HepG2 (cell line): ENCODE results near the gene YBX2. TPM values are rescaled to one million over a fixed set of nuclear protein-coding genes. Genes with fewer than 3 reads are reported as not detected.
A peak's percentile ranks its signal among the peaks of the same experiment; 100 is the strongest.

Experiments used
- DMTF1 ChIP-seq: sonication (generic); formaldehyde crosslinking; IDR thresholded peaks from 2 replicates; pipeline ENCODE4 v1.4.0; 2020; ENCODE audit warnings: mild to moderate bottlenecking, missing genetic modification reagents
- GRHL1 ChIP-seq: sonication (generic); formaldehyde crosslinking; conservative IDR thresholded peaks from 2 replicates; pipeline ENCODE4 v1.8.0; 2022; ENCODE audit warnings: missing genetic modification reagents
- HBP1 ChIP-seq: IDR thresholded peaks from 2 replicates; pipeline ENCODE4 v1.6.1; 2016; ENCODE audit warnings: low read depth, control low read depth
- HIVEP1 ChIP-seq: sonication (generic); formaldehyde crosslinking; IDR thresholded peaks from 2 replicates; pipeline ENCODE4 v1.4.0; 2020; ENCODE audit warnings: mild to moderate bottlenecking, missing genetic modification reagents
- ISL2 ChIP-seq: sonication (generic); formaldehyde crosslinking; IDR thresholded peaks from 2 replicates; pipeline ENCODE4 v1.5.0; 2020; ENCODE audit warnings: missing genetic modification reagents
- MAX ChIP-seq: IDR thresholded peaks from 2 replicates; pipeline ENCODE4 v1.6.1; 2012; ENCODE audit warnings: inconsistent platforms
- MED1 ChIP-seq: sonication (generic); formaldehyde crosslinking; IDR thresholded peaks from 2 replicates; pipeline ENCODE4 v1.4.0; 2020; ENCODE audit warnings: missing genetic modification reagents
- MZF1 ChIP-seq: sonication (generic); formaldehyde crosslinking; IDR thresholded peaks from 2 replicates; pipeline ENCODE4 v1.8.1; 2023; ENCODE audit warnings: mild to moderate bottlenecking, missing genetic modification reagents, borderline replicate concordance
- PATZ1 ChIP-seq: sonication (generic); formaldehyde crosslinking; IDR thresholded peaks from 2 replicates; pipeline ENCODE4 v1.4.0; 2020; ENCODE audit warnings: missing genetic modification reagents
- REXO4 ChIP-seq: sonication (generic); formaldehyde crosslinking; IDR thresholded peaks from 2 replicates; pipeline ENCODE4 v1.8.0; 2022; ENCODE audit warnings: missing genetic modification reagents, mild to moderate bottlenecking, borderline replicate concordance
- TOE1 ChIP-seq: sonication (generic); formaldehyde crosslinking; IDR thresholded peaks from 2 replicates; pipeline ENCODE4 v1.4.0; 2020; ENCODE audit warnings: mild to moderate bottlenecking, missing genetic modification reagents
- XRCC5 ChIP-seq: fragments of 200-400 bp; formaldehyde crosslinking; optimal IDR thresholded peaks from 2 replicates; pipeline ENCODE3; 2017; ENCODE audit warnings: mild to moderate bottlenecking, low read length
- ZMAT3 ChIP-seq: sonication (generic); formaldehyde crosslinking; conservative IDR thresholded peaks from 2 replicates; pipeline ENCODE4 v1.7.0; 2021; ENCODE audit warnings: missing genetic modification reagents
- ZNF460 ChIP-seq: sonication (generic); formaldehyde crosslinking; IDR thresholded peaks from 2 replicates; pipeline ENCODE4 v1.5.1; 2020; ENCODE audit warnings: missing genetic modification reagents, mild to moderate bottlenecking, borderline replicate concordance
- ZNF557 ChIP-seq: sonication (generic); formaldehyde crosslinking; IDR thresholded peaks from 2 replicates; pipeline ENCODE4 v1.4.0; 2020; ENCODE audit warnings: missing genetic modification reagents
- ZNF567 ChIP-seq: sonication (generic); formaldehyde crosslinking; IDR thresholded peaks from 2 replicates; pipeline ENCODE4 v1.8.1; 2023; ENCODE audit warnings: mild to moderate bottlenecking, missing genetic modification reagents, borderline replicate concordance
- ZNF788 ChIP-seq: sonication (generic); formaldehyde crosslinking; IDR thresholded peaks from 2 replicates; pipeline ENCODE4 v1.5.0; 2020; ENCODE audit warnings: mild to moderate bottlenecking, missing genetic modification reagents, borderline replicate concordance
- ZNF792 ChIP-seq: IDR thresholded peaks from 2 replicates; pipeline ENCODE4 v1.6.1; 2016
- ZNF800 ChIP-seq: sonication (generic); formaldehyde crosslinking; IDR thresholded peaks from 2 replicates; pipeline ENCODE4 v1.4.0; 2020; ENCODE audit warnings: missing genetic modification reagents
- polyA plus RNA-seq, 8 experiments: library from polyadenylated mRNA; depleted of rRNA in 3 of 8; stranded (reverse) in 7 of 8; unstranded in 1 of 8; fragments of >200 nt; fragmentation: Illumina TruSeq in 4 of 8; extraction: Trizol in 4 of 8; gene quantifications; 2 replicates each; pipeline versions ENCODE4 v1.2.1 to v1.2.3, GENCODE V29; 2011 to 2016; ENCODE audit warnings: low read depth in 4 of 8, missing spikeins in 1 of 8, mixed read lengths in 1 of 8; ENCODE audit not compliant: insufficient read depth in 1 of 8
- total RNA-seq, 5 experiments: library from RNA; depleted of rRNA; stranded (reverse); fragments of >200 nt; fragmentation: Illumina TruSeq; extraction: Trizol; gene quantifications; 2 replicates each; pipeline ENCODE4 v1.2.3, GENCODE V29; 2016; ENCODE audit warnings: low read depth in 1 of 5

YBX2 gene
- total and polyA plus RNA-seq, 2 of the 13 experiments (the other 11 are each of a cell fraction or from before 2014, with no cell fraction given): 0.12 to 0.22 TPM

- TF ChIP-seq MAX: peak; percentile 13; the same call in 1 of the 2 replicates
- TF ChIP-seq HBP1 (CRISPR knock-in tag): no peak
- TF ChIP-seq TOE1 (CRISPR knock-in tag): no peak
- no peak for TF ChIP-seq ISL2 (CRISPR knock-in tag)
- TF ChIP-seq XRCC5: peak; percentile 40
- no peak for TF ChIP-seq ZNF567 (CRISPR knock-in tag)
- TF ChIP-seq MZF1 (CRISPR knock-in tag): no peak
- peak; percentile 89 for TF ChIP-seq PATZ1 (CRISPR knock-in tag)
- TF ChIP-seq MED1 (CRISPR knock-in tag): peak; percentile 23; the same call in 1 of the 2 replicates
- TF ChIP-seq DMTF1: no peak
- peak; percentile 19; the same call in 1 of the 2 replicates for TF ChIP-seq ZNF788 (CRISPR knock-in tag)
- peak; percentile 7; the same call in 1 of the 2 replicates for TF ChIP-seq HIVEP1 (CRISPR knock-in tag)
- no peak for TF ChIP-seq ZNF460 (CRISPR knock-in tag)
- TF ChIP-seq ZNF792 (CRISPR knock-in tag): no peak
- no peak for TF ChIP-seq ZNF800 (CRISPR knock-in tag)
- peak; percentile 68; the same call in 1 of the 2 replicates for TF ChIP-seq ZNF557 (CRISPR knock-in tag)
- no peak for TF ChIP-seq REXO4
- 0 out of 2 replicates have a peak, but pooled peaks have one; percentile 37 for TF ChIP-seq ZMAT3
- TF ChIP-seq GRHL1: no peak
Observed at GRCh38 chr17:7281953-7282751, 12.3 kb downstream of the YBX2 start (continued).
